ENCODE data around the gene NFAM1.

The NFAM1 gene

GRCh38 chr22:42357634-42358296, 74.4 kb downstream of the NFAM1 start:
- in situ Hi-C loops (cut with MboI; ENCODE audit: low pct_unique_long_range_greater_than_20kb, low sequenced_read_pairs, unreplicated experiment), result no loop called here
- no peak for DNase-seq (ENCODE audit: low spot score)
- no peak for TF ChIP-seq CTCF (IDR thresholded peaks at IDR 0.05; ENCODE audit: extremely low read depth, insufficient read depth, missing control alignments)

- in situ Hi-C loops (cut with MboI; ENCODE audit: low pct_unique_long_range_greater_than_20kb, low sequenced_read_pairs, unreplicated experiment), result no loop called here
- no peak for DNase-seq (ENCODE audit: low spot score)
- TF ChIP-seq CTCF (IDR thresholded peaks at IDR 0.05; ENCODE audit: extremely low read depth, insufficient read depth, missing control alignments), result no peak
Measured at GRCh38 chr22:42357221-42357620, 75.0 kb downstream of the NFAM1 start.

- DNase-seq (ENCODE audit: low spot score), result no peak
- no peak for TF ChIP-seq CTCF (IDR thresholded peaks at IDR 0.05; ENCODE audit: extremely low read depth, insufficient read depth, missing control alignments)
- in situ Hi-C loops (cut with MboI; ENCODE audit: low pct_unique_long_range_greater_than_20kb, low sequenced_read_pairs, unreplicated experiment), result no loop called here
Measured at GRCh38 chr22:42356533-42356932, 75.7 kb downstream of the NFAM1 start.

GRCh38 chr22:42353883-42354727, 78.1 kb downstream of the NFAM1 start:
- no peak for DNase-seq (ENCODE audit: low spot score)
- TF ChIP-seq CTCF (IDR thresholded peaks at IDR 0.05; ENCODE audit: extremely low read depth, insufficient read depth, missing control alignments), result no peak
- in situ Hi-C loops (cut with MboI; ENCODE audit: low pct_unique_long_range_greater_than_20kb, low sequenced_read_pairs, unreplicated experiment), result no loop called here

GRCh38 chr22:42350373-42350772, 81.8 kb downstream of the NFAM1 start:
- no peak for DNase-seq (ENCODE audit: low spot score)
- in situ Hi-C loops (cut with MboI; ENCODE audit: low pct_unique_long_range_greater_than_20kb, low sequenced_read_pairs, unreplicated experiment), result no loop called here
- no peak for TF ChIP-seq CTCF (IDR thresholded peaks at IDR 0.05; ENCODE audit: extremely low read depth, insufficient read depth, missing control alignments)

- DNase-seq (ENCODE audit: low spot score), result no peak
- in situ Hi-C loops (cut with MboI; ENCODE audit: low pct_unique_long_range_greater_than_20kb, low sequenced_read_pairs, unreplicated experiment), result no loop called here
- TF ChIP-seq CTCF (IDR thresholded peaks at IDR 0.05; ENCODE audit: extremely low read depth, insufficient read depth, missing control alignments), result no peak
Measured at GRCh38 chr22:42347281-42347824, 84.8 kb downstream of the NFAM1 start.
